GM23338 (cell line): ENCODE measurements around the gene NUPR1. TPM values are rescaled to one million over a fixed set of nuclear protein-coding genes. Genes with fewer than 3 reads are reported as not detected.

Source experiments
- ATAC-seq: fragments of 200-7000 bp; cut with Tn5 transposase; 3 replicates; pipeline ENCODE4 v1.9.1; 2020
- DNase-seq: peaks from one replicate; pipeline ENCODE4 v3.0.0-alpha.2; 2015; ENCODE audit warnings: low spot score
- H2AFZ ChIP-seq: fragments of 200-600 bp; sonication (generic); 2 replicates; pipeline ENCODE4 v1.8.0; 2016; ENCODE audit warnings: antibody characterized with exemption, mild to moderate bottlenecking, moderate library complexity
- H3F3A ChIP-seq: fragments of 200-600 bp; sonication (generic); replicated peaks from 2 replicates; pipeline ENCODE4 v1.8.0; 2017; ENCODE audit warnings: antibody characterized with exemption, mixed run types, low read depth
- H3K27ac ChIP-seq: fragments of 200-600 bp; sonication (generic); 2 replicates; pipeline ENCODE4 v1.6.1; 2016; ENCODE audit warnings: low read depth
- H3K27me3 ChIP-seq: fragments of 200-600 bp; sonication (generic); 2 replicates; pipeline ENCODE4 v1.8.0; 2016; ENCODE audit warnings: mild to moderate bottlenecking, mixed run types, moderate library complexity; ENCODE audit not compliant: insufficient read depth
- H3K36me3 ChIP-seq: fragments of 200-600 bp; sonication (generic); 2 replicates; pipeline ENCODE4 v1.8.0; 2016; ENCODE audit warnings: mild to moderate bottlenecking; ENCODE audit not compliant: insufficient read depth
- H3K4me1 ChIP-seq: fragments of 200-600 bp; sonication (generic); 2 replicates; pipeline ENCODE4 v1.8.0; 2016; ENCODE audit warnings: mild to moderate bottlenecking, moderate library complexity; ENCODE audit not compliant: insufficient read depth
- H3K4me2 ChIP-seq: fragments of 200-600 bp; sonication (generic); 2 replicates; pipeline ENCODE4 v1.7.1; 2017; ENCODE audit warnings: mixed run types
- H3K4me3 ChIP-seq: fragments of 200-600 bp; sonication (generic); 2 replicates; pipeline ENCODE4 v1.6.1; 2016; ENCODE audit warnings: mixed run types
- H3K79me2 ChIP-seq: fragments of 200-600 bp; sonication (generic); replicated peaks from 2 replicates; pipeline ENCODE4 v1.8.0; 2017; ENCODE audit warnings: mild to moderate bottlenecking; ENCODE audit not compliant: insufficient read depth
- H3K9me2 ChIP-seq: fragments of 200-600 bp; sonication (generic); 2 replicates; pipeline ENCODE4 v1.8.0; 2017; ENCODE audit not compliant: insufficient read depth
- H4K20me1 ChIP-seq: fragments of 200-600 bp; sonication (generic); replicated peaks from 2 replicates; pipeline ENCODE4 v1.8.0; 2017; ENCODE audit warnings: mild to moderate bottlenecking; ENCODE audit not compliant: insufficient read depth
- H3K27ac Mint-ChIP-seq: 2 replicates; pipeline ENCODE4 v1.8.0; 2020; ENCODE audit warnings: inconsistent platforms, mild to moderate bottlenecking, moderate library complexity, mixed read lengths
- H3K27me3 Mint-ChIP-seq: 3 replicates; pipeline ENCODE4 v1.8.0; 2022; ENCODE audit warnings: low read depth, mild to moderate bottlenecking, moderate library complexity, mixed read lengths, inconsistent platforms; ENCODE audit not compliant: insufficient read depth, poor library complexity
- H3K36me3 Mint-ChIP-seq: 3 replicates; pipeline ENCODE4 v1.8.0; 2021; ENCODE audit warnings: low read depth, mild to moderate bottlenecking, inconsistent platforms, moderate library complexity, mixed read lengths
- H3K4me1 Mint-ChIP-seq: 3 replicates; pipeline ENCODE4 v1.8.0; 2020; ENCODE audit warnings: mild to moderate bottlenecking, inconsistent platforms, mixed read lengths
- H3K4me3 Mint-ChIP-seq: 3 replicates; pipeline ENCODE4 v1.8.0; 2021; ENCODE audit warnings: moderate library complexity, mild to moderate bottlenecking, inconsistent platforms, mixed read lengths
- H3K9me3 Mint-ChIP-seq: 3 replicates; pipeline ENCODE4 v1.8.0; 2020; ENCODE audit warnings: moderate library complexity, mild to moderate bottlenecking, inconsistent platforms, mixed read lengths
- CTCF ChIP-seq, 2 experiments: fragments of 200-600 bp in 1 of 2; sonication (generic) in 1 of 2; conservative IDR thresholded peaks; 2 replicates each; pipeline versions ENCODE4 v1.5.1 to v1.6.1; 2016 to 2017; ENCODE audit warnings: antibody characterized with exemption in 2 of 2, low read depth in 2 of 2, mild to moderate bottlenecking in 2 of 2, moderate library complexity in 1 of 2
- ETS1 ChIP-seq: IDR thresholded peaks from 2 replicates; pipeline ENCODE4 v1.6.1; 2016; ENCODE audit warnings: antibody characterized with exemption
- EZH2 ChIP-seq: fragments of 200-600 bp; sonication (generic); IDR thresholded peaks from one replicate; pipeline ENCODE4 v1.8.0; 2017; ENCODE audit warnings: antibody characterized with exemption, mild to moderate bottlenecking, low read depth; ENCODE audit not compliant: unreplicated experiment
- EZH2phosphoT487 ChIP-seq: fragments of 200-600 bp; sonication (generic); IDR thresholded peaks from one replicate; pipeline ENCODE4 v1.8.1; 2018; ENCODE audit warnings: antibody characterized with exemption; ENCODE audit not compliant: unreplicated experiment
- NANOG ChIP-seq: IDR thresholded peaks from 2 replicates; pipeline ENCODE4 v1.6.1; 2016; ENCODE audit warnings: antibody characterized with exemption, borderline replicate concordance
- POLR2AphosphoS5 ChIP-seq: IDR thresholded peaks from 2 replicates; pipeline ENCODE4 v1.6.1; 2016; ENCODE audit warnings: antibody characterized with exemption, low read depth
- STAT1 ChIP-seq: IDR thresholded peaks from one replicate; pipeline ENCODE4 v1.6.1; 2016; ENCODE audit warnings: antibody characterized with exemption; ENCODE audit not compliant: unreplicated experiment
- ZNF114 ChIP-seq: fragments of 250-450 bp; sonication (Bioruptor Pico); IDR thresholded peaks from 2 replicates; pipeline ENCODE4 v1.5.0; 2020; ENCODE audit warnings: mild to moderate bottlenecking, moderate library complexity
- ZNF331 ChIP-seq: fragments of 250-450 bp; sonication (Bioruptor Pico); IDR thresholded peaks from 2 replicates; pipeline ENCODE4 v1.5.0; 2020; ENCODE audit warnings: low read depth, mild to moderate bottlenecking, moderate library complexity
- ZNF462 ChIP-seq: fragments of 250-450 bp; sonication (Bioruptor Pico); IDR thresholded peaks from 2 replicates; pipeline ENCODE4 v1.5.0; 2020; ENCODE audit warnings: mild to moderate bottlenecking, moderate library complexity
- polyA plus RNA-seq: library from polyadenylated mRNA; unstranded; fragments of >200 nt; fragmentation: Nextera tagmentation; extraction: Ambion mirVana; gene quantifications from 2 replicates; pipeline ENCODE4 v1.2.1, GENCODE V29; 2016
- total RNA-seq: library from RNA; depleted of rRNA; stranded (reverse); fragments of >200 nt; shearing (Covaris generic); gene quantifications from 2 replicates; pipeline ENCODE4 v1.2.3, GENCODE V29; 2014

The NUPR1 gene
- total and polyA plus RNA-seq, 2 experiments from 2014 or later = 0.03 to 0.48 TPM

GRCh38 chr16:28549301-28549899 lies 10.6 kb upstream of the NUPR1 start:
- H3K4me3 Mint-ChIP-seq = no peak overlapping the region
- Histone ChIP-seq H3K79me2 (peaks cover under 1% of the 10 kb centered on the region; the same call in 1 of the 2 replicates), H3K4me3 (no peak overlapping the region), H3K27me3 (no peaks in the 10 kb centered on the region), H2AFZ (no peak overlapping the region), H3K9me2 (no peaks in the 10 kb centered on the region), H4K20me1 (no peaks in the 10 kb centered on the region), H3K27ac (no peak overlapping the region), H3K4me2 (no peak overlapping the region), H3K4me1 (no peaks in the 10 kb centered on the region), H3K36me3 (no peaks in the 10 kb centered on the region), H3F3A (no peaks in the 10 kb centered on the region)
- H3K36me3 Mint-ChIP-seq = no peaks in the 10 kb centered on the region
- no peaks in the 10 kb centered on the region for H3K9me3 Mint-ChIP-seq
- TF ChIP-seq CTCF (conservative IDR thresholded peaks at IDR 0.05; ENCODE audit: low read depth in 2 of 2) (peak; percentile 53 to 69), POLR2AphosphoS5 (no peak)
- peak; percentile 45 for DNase-seq
- no peak overlapping the region for H3K27ac Mint-ChIP-seq
- H3K27me3 Mint-ChIP-seq = peaks cover 3% of the 10 kb centered on the region
- no peaks in the 10 kb centered on the region for H3K4me1 Mint-ChIP-seq
- ATAC-seq = no peak

- Histone ChIP-seq H3F3A (no peaks in the 10 kb centered on the region), H3K79me2 (no peaks in the 10 kb centered on the region), H3K4me1 (no peaks in the 10 kb centered on the region), H3K9me2 (no peaks in the 10 kb centered on the region), H4K20me1 (no peaks in the 10 kb centered on the region), H3K27me3 (no peaks in the 10 kb centered on the region), H3K4me2 (no peak overlapping the region), H3K4me3 (no peak overlapping the region), H3K36me3 (no peaks in the 10 kb centered on the region), H2AFZ (no peak overlapping the region), H3K27ac (no peak overlapping the region)
- H3K4me3 Mint-ChIP-seq = no peak overlapping the region
- H3K9me3 Mint-ChIP-seq = no peaks in the 10 kb centered on the region
- ATAC-seq (no peak), DNase-seq (no peak)
- H3K27ac Mint-ChIP-seq = no peak overlapping the region
- H3K27me3 Mint-ChIP-seq = peaks cover 3% of the 10 kb centered on the region
- H3K4me1 Mint-ChIP-seq = no peaks in the 10 kb centered on the region
- H3K36me3 Mint-ChIP-seq = no peaks in the 10 kb centered on the region
- TF ChIP-seq ETS1 (no peak), STAT1 (no peak), ZNF331 (CRISPR knock-in tag) (no peak), EZH2 (no peak), EZH2phosphoT487 (no peak), POLR2AphosphoS5 (no peak), ZNF462 (CRISPR knock-in tag) (no peak), ZNF114 (CRISPR knock-in tag) (no peak), CTCF (conservative IDR thresholded peaks at IDR 0.05; ENCODE audit: low read depth in 2 of 2) (no peak), NANOG (no peak)
Measured at GRCh38 chr16:28548306-28548802, 9.6 kb upstream of the NUPR1 start.
